OCI-LY7 (cell line): ENCODE measurements around the gene CD69.
"Not testable (repeated sequence)": the region's sequence is repeated elsewhere in the genome, so short reads cannot be mapped to it uniquely, and the experiment has no call there.

Experiments used
- EZH2phosphoT487 ChIP-seq: fragments of 200-600 bp; sonication (generic); IDR thresholded peaks from 2 replicates; pipeline ENCODE4 v1.6.1; 2018; ENCODE audit warnings: low read depth, borderline replicate concordance, mild to moderate bottlenecking, mixed run types, antibody characterized with exemption, low read length, moderate library complexity, mixed read lengths
- TF ChIP-seq, protein P1 (sequence below): fragments of 200-600 bp; sonication (generic); conservative IDR thresholded peaks from 2 replicates; pipeline ENCODE4 v1.5.1; 2014; ENCODE audit warnings: mild to moderate bottlenecking, antibody characterized with exemption, low read length, moderate library complexity, mixed read lengths

DNA sequence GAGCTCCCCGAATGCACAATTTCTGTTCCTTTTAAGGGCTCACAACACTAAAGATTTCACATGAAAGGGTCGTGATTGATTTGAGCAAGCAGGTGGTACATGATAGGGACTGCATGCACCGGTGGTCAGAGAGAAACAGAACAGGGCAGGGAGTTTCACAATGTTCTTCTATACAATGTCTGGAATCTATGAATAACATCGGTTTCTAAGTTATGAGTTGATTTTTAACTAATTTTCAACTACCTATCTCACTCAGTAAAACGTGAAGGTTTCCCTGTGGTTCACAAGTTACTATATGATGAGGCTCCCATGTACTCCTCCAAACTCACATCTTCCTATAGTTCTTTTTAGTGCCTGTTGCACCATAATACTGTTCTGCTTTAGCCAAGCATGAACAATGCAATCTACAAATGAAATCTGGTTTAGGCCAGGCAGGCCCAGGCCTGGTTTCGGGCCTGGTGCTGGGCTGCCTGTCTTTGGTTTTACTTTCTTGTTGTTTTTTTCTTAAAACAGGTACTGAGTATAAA lies 47.6 kb downstream of the CD69 start:
- TF ChIP-seq, protein P1, sequence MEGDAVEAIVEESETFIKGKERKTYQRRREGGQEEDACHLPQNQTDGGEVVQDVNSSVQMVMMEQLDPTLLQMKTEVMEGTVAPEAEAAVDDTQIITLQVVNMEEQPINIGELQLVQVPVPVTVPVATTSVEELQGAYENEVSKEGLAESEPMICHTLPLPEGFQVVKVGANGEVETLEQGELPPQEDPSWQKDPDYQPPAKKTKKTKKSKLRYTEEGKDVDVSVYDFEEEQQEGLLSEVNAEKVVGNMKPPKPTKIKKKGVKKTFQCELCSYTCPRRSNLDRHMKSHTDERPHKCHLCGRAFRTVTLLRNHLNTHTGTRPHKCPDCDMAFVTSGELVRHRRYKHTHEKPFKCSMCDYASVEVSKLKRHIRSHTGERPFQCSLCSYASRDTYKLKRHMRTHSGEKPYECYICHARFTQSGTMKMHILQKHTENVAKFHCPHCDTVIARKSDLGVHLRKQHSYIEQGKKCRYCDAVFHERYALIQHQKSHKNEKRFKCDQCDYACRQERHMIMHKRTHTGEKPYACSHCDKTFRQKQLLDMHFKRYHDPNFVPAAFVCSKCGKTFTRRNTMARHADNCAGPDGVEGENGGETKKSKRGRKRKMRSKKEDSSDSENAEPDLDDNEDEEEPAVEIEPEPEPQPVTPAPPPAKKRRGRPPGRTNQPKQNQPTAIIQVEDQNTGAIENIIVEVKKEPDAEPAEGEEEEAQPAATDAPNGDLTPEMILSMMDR, result not testable (repeated sequence)
- TF ChIP-seq EZH2phosphoT487, result not testable (repeated sequence)
